NCI-H345 (cell line): ENCODE data around the gene VTI1A.
"Not testable (repeated sequence)": the region's sequence is repeated elsewhere in the genome, so short reads cannot be mapped to it uniquely, and the experiment has no call there.

Source experiments
- DNase-seq: peaks from one replicate; lab custom pipeline; 2025; lab: John Stamatoyannopoulos, UW

VTI1A gene

DNA sequence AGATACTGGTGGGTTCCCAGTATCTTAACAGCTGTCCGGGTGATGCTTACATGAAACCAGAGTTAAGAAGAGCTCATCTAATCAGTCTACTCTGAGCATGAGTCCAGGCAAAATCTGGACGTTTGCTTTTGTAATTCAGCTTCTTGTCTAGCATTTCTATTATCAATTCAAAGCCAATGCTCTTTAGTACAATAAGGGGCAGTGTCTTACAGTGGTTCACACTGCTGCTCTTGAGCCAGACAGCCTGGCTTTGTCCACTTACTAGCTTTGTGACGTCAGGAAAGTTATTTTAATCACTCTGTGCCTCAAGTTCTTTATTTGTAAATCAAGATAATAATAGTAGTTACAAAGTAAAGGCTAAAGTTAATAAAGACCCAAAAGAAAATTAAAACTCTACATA is 275.7 kb downstream of the VTI1A start:
- no peak for DNase-seq

DNA sequence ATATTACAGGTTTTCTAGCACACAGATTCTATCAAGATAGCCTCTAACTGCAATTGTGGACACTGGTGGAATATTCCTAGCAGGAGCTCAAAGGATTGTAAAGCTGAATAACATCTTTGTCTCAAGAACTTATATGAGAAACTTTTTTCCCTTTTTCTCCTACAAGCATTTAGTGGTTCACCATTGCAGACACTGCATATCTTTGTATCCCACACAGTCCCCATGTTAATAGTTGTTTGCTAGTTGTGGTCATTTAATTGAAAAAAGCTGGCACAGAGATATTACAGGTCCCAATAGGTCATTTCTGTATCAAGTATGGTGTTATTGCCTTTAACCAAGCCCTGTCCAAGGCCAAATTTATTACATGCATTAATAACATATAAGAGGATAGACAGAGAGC is 276.9 kb downstream of the VTI1A start:
- DNase-seq: no peak

DNA sequence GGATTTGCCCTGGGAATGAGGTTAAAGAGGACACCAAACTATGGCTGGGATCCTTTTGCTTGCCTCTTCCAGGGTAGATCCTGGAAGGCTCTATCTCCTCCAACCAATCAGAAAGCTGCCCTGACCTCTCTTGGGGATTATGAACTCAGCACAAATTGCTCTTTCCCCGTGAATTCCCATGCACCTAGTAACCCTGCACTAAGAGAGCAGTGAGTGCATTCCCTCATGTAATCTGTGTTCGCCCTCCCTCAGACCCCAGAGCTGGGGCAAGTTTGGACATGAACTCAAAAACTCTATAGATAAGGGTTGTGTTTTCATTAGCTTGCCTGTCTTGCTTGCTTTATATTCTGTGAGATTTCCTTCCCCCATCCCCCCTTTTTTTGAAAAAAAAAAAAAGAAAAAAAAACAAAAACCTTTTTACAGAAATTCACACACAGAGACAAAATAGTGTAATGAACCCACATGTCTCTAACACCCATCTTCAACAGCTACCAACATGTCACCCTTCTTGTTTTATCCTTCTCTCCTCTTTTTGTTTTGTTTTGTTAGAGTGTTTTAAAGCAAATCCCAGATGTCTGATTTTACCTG is 277.5 kb downstream of the VTI1A start:
- no peak for DNase-seq

- DNase-seq: no peak
These were observed 281.3 kb downstream of the VTI1A start for GRCh38 chr10:112728118-112728883.

GRCh38 chr10:112728997-112729396 is 282.0 kb downstream of the VTI1A start:
- DNase-seq: no peak

- DNase-seq: not testable (repeated sequence)
These were observed 284.4 kb downstream of the VTI1A start for GRCh38 chr10:112731450-112731849.

GRCh38 chr10:112732277-112732921 is 285.4 kb downstream of the VTI1A start:
- no peak for DNase-seq

DNA sequence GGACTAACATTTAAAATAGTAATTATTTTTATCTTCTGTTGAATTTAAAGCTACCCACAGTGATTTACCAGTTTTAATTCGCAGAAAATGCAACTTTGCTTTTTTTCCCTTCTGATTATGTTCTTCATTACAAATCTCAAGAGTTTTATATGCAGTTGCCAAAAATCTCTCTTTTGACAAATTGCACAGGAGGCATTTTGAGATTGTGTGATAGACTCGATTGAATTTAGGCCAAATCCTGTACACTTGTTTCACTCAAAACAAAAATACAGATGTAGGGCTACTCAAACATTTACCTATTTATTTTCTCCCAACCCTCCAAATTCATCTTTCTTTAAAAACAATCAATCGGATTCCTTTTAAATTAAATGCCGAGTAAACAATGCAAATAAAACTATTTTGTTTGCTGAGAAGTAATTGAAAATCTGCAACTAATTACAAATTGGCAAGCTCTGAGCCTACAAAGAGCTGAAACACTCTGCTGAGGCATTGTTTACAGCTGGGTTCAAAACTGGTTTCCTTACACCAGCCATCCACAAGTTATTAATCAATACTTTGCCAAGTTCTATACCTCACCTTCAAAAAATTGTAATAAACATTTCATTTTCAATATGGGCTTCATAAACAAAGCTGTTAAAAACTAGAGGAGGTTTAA is 288.2 kb downstream of the VTI1A start:
- no peak for DNase-seq

DNA sequence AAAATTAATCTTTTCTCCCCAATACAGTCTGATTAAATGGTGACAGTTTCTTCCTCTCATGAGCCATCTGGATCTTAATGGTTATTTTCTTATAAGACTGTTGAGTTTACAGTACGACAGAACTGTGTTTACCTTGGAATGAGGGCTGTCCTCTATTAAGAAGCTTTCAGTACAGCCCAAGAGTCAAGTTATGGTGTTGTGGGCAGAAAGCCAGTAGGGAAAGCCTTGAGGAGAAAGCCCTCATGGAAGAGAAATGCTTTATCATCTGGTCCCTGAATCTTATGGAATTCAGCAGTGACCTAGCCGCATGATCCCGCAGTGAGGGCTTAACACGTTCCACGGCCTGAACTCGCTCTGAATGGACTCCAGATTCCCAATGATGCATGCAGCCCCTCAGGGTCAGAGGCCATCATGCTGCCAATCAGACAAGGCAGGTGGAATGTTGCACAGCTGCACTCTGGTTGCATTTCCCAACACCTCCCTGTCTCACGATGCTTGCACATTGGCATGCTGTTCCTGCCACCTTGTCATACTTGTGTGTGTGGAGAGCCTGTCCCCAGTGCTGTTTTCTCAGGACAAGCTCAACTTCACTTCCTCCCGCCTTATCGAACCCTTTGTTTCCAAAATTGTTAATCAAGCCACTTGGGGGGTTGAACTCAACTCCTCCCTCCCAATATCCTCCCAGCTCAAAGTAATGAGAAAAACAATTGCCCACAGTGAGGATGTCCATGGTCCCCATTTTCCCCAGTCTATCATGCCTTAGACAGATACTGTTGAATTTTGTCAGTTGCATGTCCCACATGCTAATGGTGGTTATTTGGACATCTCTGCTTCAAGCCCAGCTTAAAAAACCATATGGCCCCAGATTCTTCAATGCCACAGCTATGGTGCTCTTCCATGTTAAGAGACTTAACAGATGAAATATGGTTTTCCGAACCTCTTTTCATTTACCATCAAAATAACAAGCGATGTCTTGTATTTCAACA is 291.9 kb downstream of the VTI1A start:
- DNase-seq: no peak

GRCh38 chr10:112739592-112740353 is 292.8 kb downstream of the VTI1A start:
- no peak for DNase-seq

- no peak for DNase-seq
These were observed 294.9 kb downstream of the VTI1A start for GRCh38 chr10:112741830-112742402.

GRCh38 chr10:112744181-112745096 is 297.4 kb downstream of the VTI1A start:
- DNase-seq: no peak

DNA sequence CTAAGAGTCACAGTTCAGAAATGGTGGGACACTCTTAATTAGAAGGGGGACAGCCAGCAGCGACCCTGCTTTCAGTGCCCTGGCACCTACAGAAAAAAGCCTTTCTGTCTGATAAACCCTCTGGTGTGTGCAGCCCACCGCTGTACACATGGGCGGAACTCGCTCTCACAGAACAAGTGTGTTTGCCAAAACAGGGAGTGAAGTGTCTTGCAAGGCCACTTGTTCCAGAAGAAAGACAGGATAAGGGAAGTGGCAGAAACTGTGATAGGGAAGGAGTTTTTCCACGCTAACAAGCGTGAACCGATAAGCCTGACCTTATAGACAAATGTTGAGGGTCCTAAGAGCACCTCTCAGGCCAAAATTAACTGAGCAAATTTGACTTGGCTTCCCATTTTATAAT is 299.3 kb downstream of the VTI1A start:
- DNase-seq: no peak

DNA sequence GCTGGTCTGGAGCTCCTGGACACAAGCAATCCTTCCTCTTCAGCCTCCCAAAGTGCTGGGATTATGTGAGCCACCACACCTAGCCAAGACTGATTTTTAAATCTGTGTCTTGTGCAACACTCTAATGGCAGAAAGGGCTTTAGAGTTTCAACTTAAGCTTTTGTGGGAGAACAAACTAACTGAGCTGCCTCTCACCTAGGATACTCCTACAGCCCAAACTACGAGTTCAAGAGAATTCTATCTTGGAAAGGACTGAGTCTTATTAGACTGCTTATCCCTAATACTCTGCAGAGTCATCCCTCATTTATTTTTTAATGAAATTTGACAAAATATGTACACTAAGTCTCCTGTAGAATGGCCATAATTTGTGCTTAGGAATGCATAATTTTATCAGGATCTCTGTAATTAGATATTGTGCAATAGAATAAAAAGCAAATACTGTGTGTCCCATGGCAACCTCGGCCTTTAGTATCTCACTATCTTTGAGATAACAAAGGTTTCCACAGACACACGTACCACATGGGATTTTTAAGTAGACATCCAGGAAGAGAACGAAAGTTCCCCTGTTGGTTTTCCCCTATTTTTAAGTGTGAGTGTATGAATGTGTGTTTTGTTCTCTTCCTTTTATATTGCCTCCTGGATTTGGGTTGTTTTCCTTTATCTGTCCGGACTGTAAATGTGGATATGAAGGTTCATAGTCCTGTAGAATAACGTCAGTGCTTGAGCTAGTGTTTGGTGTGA is 303.6 kb downstream of the VTI1A start:
- DNase-seq: no peak

DNA sequence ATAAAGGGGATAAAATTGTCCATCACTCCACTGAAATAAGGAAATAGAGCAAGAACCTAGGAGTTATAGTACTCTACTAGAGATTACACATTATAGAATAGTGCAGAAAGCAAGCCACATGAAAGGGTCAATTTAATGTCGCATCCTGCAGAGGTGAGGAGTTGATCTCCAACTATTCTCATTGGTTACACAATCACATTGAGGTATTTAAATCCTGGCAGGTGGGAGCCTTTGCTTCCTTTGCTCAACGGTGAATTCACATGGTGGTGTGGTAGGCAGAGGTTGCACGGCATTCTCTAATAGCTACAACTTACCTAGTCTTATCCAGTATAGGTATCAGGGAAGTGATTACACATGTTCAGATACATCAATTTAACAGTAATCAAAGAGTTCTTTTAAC is 304.6 kb downstream of the VTI1A start:
- DNase-seq: no peak

- DNase-seq: no peak
These were observed 305.3 kb downstream of the VTI1A start for GRCh38 chr10:112752288-112752687.

DNA sequence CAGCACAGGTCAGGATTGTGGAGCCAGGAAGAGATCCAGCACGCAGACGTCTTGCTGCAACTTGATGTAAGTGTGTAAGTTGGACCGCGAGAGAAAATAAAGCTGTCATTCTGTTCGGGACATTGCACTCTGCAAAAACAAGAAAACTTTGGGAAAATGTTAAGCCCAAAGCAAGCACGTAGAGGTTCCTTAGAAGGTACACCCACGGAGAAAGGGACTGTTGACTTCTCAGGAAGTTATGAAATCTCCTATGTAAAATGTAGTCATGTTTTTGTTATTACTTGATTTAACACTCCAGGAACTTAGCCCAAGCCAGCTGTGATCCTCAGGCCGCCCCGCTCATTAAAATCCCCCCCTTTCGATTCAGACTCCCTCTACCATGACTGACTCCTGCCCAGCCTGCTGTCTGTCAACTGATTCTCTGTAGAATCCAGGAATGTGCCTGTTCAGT is 307.0 kb downstream of the VTI1A start:
- no peak for DNase-seq

DNA sequence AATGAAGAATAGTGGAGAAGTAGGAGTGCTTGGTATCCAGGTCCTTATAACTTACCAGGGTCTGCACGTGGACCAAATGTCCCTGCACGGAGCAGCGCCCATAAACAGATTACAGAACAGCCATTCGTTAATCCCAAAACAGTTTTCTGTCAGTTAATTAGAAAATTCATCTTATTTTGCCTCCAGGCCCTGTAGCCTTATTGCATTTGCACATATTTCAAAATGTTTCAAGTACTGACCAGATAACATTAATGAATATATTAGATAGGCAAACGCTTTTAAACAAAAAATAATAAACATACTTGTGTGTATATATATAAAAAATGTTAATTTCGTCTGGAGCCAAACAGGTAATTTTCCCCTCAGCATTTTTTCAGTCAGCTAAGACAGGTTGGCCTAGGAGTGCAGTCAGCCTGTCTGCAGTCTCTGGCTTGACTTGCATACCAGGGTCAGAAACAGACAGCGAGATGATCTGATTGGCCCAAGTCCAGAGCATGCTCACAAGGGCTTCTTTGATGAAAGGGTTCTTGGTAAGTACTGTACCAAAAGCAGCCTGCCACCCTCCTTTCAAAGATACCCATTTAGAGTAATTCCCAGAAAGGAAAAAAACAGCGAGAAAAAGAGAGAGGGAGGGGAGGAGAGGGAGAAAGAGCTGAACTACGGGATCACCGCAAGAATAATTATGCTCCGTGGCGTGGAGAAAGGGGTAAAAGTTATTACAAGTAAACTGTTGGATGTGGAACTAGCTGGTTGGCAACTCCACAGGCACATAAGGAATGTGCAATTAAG is 308.6 kb downstream of the VTI1A start:
- no peak for DNase-seq
